ENCODE measurements around the gene BCAR1. TPM values are rescaled to one million over a fixed set of nuclear protein-coding genes. Genes with fewer than 3 reads are reported as not detected.

BCAR1 gene
- total RNA-seq, 6 experiments from 2014 or later, result 29.2 to 108 (median 51.2) TPM

DNA sequence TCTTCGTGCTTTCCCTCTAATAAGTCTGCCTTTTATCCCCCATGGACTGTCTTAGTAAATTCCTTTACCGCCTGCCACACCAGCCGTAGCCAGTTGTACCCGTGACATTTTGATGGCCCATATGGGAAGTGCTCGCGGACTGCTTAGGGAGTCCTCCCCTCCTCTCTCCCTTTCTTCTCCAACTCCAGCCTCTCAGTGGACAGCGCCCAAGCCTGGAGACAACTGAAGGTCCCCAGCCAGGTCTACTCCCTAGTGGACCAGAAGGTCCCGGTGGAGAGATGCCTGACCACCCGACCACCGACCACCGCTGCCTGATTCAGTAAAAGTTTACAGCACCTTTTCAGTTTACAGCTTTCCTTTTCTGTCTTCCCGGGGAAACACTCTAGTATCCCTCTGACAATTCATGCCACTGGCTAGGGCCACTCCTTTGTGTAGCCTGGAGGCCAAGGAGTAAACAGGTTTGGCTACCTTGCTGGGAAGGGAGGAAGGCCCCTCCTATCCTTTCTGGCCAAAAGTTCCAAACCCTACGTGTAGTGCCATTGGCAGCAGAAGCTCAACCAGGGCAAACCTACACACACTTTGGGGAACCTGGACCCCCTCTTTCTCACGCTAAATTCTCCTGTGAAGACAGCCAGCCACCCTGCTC lies 62.5 kb downstream of the BCAR1 start:
- TF ChIP-seq, protein P1, sequence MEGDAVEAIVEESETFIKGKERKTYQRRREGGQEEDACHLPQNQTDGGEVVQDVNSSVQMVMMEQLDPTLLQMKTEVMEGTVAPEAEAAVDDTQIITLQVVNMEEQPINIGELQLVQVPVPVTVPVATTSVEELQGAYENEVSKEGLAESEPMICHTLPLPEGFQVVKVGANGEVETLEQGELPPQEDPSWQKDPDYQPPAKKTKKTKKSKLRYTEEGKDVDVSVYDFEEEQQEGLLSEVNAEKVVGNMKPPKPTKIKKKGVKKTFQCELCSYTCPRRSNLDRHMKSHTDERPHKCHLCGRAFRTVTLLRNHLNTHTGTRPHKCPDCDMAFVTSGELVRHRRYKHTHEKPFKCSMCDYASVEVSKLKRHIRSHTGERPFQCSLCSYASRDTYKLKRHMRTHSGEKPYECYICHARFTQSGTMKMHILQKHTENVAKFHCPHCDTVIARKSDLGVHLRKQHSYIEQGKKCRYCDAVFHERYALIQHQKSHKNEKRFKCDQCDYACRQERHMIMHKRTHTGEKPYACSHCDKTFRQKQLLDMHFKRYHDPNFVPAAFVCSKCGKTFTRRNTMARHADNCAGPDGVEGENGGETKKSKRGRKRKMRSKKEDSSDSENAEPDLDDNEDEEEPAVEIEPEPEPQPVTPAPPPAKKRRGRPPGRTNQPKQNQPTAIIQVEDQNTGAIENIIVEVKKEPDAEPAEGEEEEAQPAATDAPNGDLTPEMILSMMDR (IDR thresholded peaks at IDR 0.05), result no peak
- TF ChIP-seq POLR2A (IDR thresholded peaks at IDR 0.05), result no peak
- no peak overlapping the region for H3K27ac ChIP-seq
- DNase-seq (no peak), ATAC-seq (no peak)
- intact Hi-C loops (cut with DNase I), result no loop called here
- H3K4me3 ChIP-seq, result no peak overlapping the region
- H3K36me3 ChIP-seq, result no peaks in the 10 kb centered on the region
- WGBS (ENCODE audit: insufficient coverage, low coverage, low lambda C conversion rate, missing lambda C conversion rate), result 85% methylated on average over 8 of the region's 14 CpGs
- no peaks in the 10 kb centered on the region for H3K9me3 ChIP-seq
- no peaks in the 10 kb centered on the region for H3K27me3 ChIP-seq
- H3K4me1 ChIP-seq, result no peaks in the 10 kb centered on the region

DNA sequence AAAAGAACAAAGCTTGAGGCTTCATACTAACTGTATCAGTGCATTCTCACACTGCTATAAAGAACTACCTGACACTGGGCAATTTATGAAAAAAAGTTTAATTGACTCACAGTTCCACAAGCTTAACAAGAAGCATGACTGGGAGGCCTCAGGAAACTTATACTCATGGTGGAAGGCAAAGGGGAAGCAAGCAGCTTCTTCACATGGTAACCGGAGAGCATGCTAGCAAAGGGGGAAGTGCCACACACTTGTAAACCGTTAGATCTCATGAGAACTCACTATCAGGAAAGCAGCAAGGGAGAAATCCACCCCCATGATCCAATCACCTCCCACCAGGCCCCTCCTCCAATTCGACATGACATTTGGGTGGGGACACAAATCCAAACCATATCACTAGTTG lies 69.8 kb downstream of the BCAR1 start:
- H3K36me3 ChIP-seq, result no peaks in the 10 kb centered on the region
- H3K4me3 ChIP-seq, result no peak overlapping the region
- no peak overlapping the region for H3K27ac ChIP-seq
- 53% methylated on average over 2 of the region's 3 CpGs for WGBS (ENCODE audit: insufficient coverage, low coverage, low lambda C conversion rate, missing lambda C conversion rate)
- DNase-seq, result no peak
- no peaks in the 10 kb centered on the region for H3K9me3 ChIP-seq
- no peak for ATAC-seq
- H3K4me1 ChIP-seq, result no peaks in the 10 kb centered on the region
- TF ChIP-seq, protein P1 (IDR thresholded peaks at IDR 0.05), result no peak
- TF ChIP-seq POLR2A (IDR thresholded peaks at IDR 0.05), result no peak
- intact Hi-C loops (cut with DNase I), result no loop called here
- H3K27me3 ChIP-seq, result no peaks in the 10 kb centered on the region

DNA sequence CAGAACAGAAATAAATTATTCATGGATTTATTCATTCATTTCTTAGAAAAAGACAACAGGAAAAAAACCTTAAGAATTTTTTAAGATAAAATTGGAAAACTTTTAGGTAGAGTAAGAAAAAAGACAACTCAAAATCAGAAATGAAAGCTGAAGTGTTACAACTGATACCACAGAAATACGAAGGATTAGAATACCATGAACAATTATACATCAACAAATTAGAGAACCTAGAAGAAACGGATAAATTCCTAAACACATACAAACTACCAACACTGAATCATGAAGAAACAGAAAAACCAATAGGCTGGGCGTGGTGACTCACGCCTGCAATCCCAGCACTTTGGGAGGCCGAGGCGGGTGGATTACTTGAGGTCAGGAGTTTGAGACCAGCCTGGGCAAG lies 72.2 kb downstream of the BCAR1 start:
- TF ChIP-seq, protein P1 (IDR thresholded peaks at IDR 0.05), result no peak
- no peak for TF ChIP-seq POLR2A (IDR thresholded peaks at IDR 0.05)
- Histone ChIP-seq H3K9me3 (no peaks in the 10 kb centered on the region), H3K36me3 (no peaks in the 10 kb centered on the region), H3K4me1 (no peaks in the 10 kb centered on the region), H3K4me3 (no peak overlapping the region), H3K27me3 (no peaks in the 10 kb centered on the region), H3K27ac (no peak overlapping the region)
- WGBS (ENCODE audit: insufficient coverage, low coverage, low lambda C conversion rate, missing lambda C conversion rate), result 85% methylated on average over 6 of the region's 6 CpGs
- DNase-seq, result no peak
- ATAC-seq, result no peak
- intact Hi-C loops (cut with DNase I), result no loop called here

Small RNAs within 50 kb of the gene (small RNA-seq; reads per million reads assigned to genes)
- gene RNU6-758P, result 0 reads per million in 2 experiments

Other genes with a start within 250 kb of the BCAR1 start
- gene LDHD, start 134.8 kb downstream of the BCAR1 start, total RNA-seq, result 10 to 100 TPM; 62.9 to 98.5 (median 90.2) TPM
- 10 to 100 TPM in 3 of 6 experiments, 1 to 10 TPM in 3; 3.7 to 18.6 (median 9.3) TPM for gene ZFP1, start 103.1 kb downstream of the BCAR1 start, total RNA-seq
- gene CTRB2, start 44.5 kb downstream of the BCAR1 start, total RNA-seq, result not detected
- gene CTRB1, start 32.6 kb downstream of the BCAR1 start, total RNA-seq, result not detected
- 10 to 100 TPM; 23.9 to 43.3 (median 36.0) TPM for gene CFDP1, start 181.9 kb upstream of the BCAR1 start, total RNA-seq
- 10 to 100 TPM in 5 of 6 experiments, 1 to 10 TPM in 1; 9.4 to 15.5 (median 12.8) TPM for gene TMEM170A, start 213.1 kb upstream of the BCAR1 start, total RNA-seq
- under 1 TPM in 1 of 6 experiments, not detected in 5; 0.02 TPM for gene CHST6, start 243.8 kb upstream of the BCAR1 start, total RNA-seq